GM21390 (cell line): ENCODE results near the gene CD247.

Source experiments
- ATAC-seq: cut with Tn5 transposase; IDR thresholded peaks from one replicate; pipeline ENCODE4 v1.9.1; 2021; ENCODE audit not compliant: unreplicated experiment

Gene CD247

DNA sequence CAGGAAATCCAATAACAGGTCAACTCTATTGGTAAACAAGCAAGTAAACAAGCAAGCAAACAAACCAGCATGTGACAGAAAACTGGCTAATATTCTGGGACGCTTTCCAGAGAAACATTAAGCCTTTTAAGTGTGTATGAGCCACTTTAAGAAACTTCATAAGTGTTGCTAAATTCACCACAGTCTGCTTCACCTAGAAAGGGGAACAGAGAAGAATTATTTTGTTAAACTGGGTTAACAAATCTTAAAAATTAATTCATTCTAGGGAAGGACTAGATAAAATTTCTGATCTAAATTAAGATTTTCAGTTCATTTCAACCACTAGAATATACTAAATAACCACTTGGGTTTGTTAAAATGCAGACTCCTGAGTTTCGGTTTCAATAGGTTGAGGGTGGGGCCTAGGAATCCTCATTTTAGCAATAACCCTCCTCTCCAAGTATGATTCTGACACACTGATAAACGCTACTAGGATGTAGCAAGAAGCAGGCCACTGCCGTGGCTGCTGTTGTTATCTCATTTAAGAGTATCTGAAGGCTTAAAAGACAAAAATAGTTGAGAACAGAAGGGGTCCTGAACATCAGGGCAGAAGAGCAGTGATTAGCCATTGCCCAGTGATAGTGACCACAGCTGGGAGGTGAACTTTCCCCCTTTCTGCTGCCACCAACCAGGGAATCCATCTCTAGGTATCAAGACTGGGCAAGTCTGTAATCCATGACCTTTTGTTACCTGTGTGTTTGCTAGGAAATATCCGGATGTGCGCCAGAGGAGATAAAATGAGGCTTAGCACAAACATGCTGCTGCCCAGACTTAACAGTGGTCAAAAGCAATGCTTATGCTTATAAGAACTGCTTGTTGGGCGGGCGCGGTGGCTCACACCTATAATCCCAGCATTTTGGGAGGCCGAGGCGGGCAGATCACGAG, 24.0 kb upstream of the CD247 start:
- ATAC-seq, result no peak

- ATAC-seq, result no peak
Observed at GRCh38 chr1:167541610-167542009, 23.3 kb upstream of the CD247 start.

GRCh38 chr1:167541003-167541402, 22.7 kb upstream of the CD247 start:
- no peak for ATAC-seq

- ATAC-seq, result no peak
Observed at GRCh38 chr1:167538657-167539056, 20.3 kb upstream of the CD247 start.

DNA sequence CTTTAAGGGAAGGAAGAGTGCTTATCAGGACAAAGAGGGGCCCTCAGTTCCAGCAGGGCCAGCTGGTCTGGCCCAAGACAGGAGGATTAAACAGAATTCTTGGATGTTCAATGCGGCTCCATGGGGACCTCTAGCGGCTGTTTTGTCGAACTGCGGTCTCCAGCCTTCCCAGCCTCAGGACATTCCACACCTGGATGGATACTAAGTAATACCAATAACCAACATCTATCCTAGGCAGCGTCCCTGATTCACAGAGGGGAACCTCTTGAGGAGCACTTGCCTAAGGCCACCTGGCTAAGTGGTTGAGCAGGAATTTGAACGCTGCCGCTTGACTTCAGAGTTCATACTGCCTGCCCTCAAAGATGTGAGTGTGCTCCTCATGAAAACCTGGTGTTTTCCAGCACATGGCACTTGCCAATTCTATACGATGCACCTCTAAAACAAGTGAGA, 15.5 kb upstream of the CD247 start:
- no peak for ATAC-seq

GRCh38 chr1:167532964-167533824, 14.9 kb upstream of the CD247 start:
- no peak for ATAC-seq

- no peak for ATAC-seq
Observed at GRCh38 chr1:167532375-167532774, 14.0 kb upstream of the CD247 start.

DNA sequence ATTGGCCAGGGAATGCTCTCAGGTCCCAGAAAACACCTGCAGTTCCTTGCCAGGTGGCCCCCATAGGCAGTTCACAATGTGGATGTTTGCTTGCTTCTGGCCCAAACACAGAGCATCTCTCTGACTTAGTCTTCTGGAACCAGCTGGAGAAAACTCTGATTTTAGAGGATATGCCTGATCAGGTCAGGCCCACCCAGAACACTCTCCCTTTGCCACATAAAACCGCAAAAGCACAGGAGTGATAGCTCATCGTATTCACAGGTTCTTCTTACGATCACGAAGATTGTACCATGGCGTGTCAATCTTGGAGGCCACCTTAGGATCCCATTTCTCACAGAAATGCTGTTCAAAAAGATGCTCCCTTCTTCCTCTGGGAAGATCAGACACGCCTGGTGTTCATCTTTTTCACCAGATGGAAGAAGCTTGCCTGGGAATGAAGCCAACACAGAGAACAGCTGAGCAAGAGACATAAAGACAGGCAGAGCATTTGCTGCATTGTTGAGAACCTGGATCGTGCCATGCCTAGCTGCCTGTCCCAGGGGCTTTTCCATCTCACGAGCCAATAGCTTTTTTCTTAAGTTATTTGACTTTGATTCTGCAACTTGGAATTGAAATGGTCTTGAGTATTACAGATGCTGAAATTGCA, 11.6 kb upstream of the CD247 start:
- ATAC-seq, result no peak

DNA sequence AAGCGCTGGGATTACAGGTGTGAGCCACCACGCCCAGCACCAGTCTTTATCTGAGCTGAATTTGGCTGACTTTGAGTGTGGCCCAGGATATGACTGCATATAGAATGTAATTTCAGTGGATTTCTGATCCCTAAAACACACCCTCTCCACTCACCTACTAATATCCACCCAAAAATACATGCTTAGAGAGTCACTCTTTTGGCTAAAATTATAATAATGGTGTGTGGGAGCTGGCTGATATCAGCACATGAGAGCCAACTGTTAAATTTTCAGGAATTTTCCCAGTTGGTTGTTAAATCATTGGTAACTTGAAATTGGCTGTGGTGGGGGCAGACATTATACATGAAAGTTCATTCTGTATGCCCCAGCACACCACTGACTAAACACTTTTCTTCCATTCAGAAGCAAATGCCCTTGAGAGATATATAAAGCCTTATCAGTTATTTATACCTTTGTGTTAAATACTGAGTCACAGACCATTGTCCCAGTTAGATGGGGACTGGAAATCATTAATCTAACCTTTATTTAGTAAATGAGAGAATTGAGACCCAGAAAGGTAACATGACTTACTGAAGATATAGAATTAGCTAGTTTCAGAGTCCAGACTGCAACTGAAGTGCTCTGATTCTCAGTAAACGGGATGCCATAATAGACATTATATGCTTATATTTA, 9.9 kb upstream of the CD247 start:
- ATAC-seq, result no peak

- ATAC-seq, result no peak
Observed at GRCh38 chr1:167526667-167527383, 8.5 kb upstream of the CD247 start.

DNA sequence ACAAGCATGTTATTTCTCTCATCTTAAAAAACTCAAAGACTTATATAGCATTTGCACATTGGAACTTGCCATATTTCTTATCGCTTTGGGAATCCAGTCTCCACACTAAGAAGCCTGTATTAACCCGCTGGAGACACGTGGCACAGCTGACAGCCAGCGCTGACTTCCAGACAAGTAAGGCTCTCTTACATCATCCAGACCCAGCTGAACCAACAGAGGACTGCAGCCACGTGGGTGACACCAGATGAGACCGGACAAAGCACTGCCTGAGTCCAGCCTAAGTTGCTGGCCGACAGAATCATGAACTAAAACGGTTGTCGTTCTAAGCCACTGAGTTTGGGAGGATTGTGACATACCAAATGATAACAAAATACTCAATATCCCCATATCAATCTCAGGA, 6.3 kb upstream of the CD247 start:
- ATAC-seq, result no peak

GRCh38 chr1:167522246-167522645, 3.9 kb upstream of the CD247 start:
- ATAC-seq, result no peak

- no peak for ATAC-seq
Observed at GRCh38 chr1:167520711-167521206, 2.4 kb upstream of the CD247 start.

- ATAC-seq, result no peak
Observed at GRCh38 chr1:167517535-167518330, 596 bp downstream of the CD247 start.

- no peak for ATAC-seq
Observed at GRCh38 chr1:167516404-167517388, 1.6 kb downstream of the CD247 start.

DNA sequence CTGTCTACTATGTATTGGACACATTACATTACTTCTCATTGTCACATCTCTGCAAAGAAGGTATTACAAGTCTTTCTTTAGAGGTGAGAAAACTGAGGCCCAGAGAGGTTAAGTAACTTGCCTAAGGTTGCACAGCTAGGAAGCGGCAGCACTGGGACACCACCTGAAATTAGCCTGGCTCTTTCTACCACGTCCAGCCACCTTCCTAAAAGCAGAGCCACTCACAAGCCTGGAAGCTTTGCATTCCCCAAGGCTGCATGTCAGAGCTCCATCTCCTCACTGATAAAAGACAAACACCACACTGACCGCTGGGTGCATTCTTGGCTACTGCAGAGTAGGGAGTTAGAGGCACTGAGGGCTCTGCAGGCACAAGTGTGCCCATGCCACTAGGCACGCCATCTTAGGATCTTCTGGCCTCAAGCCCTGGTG, 2.4 kb downstream of the CD247 start:
- no peak for ATAC-seq

- ATAC-seq, result no peak
Observed at GRCh38 chr1:167515461-167515860, 2.9 kb downstream of the CD247 start.

- no peak for ATAC-seq
Observed at GRCh38 chr1:167514288-167514687, 4.0 kb downstream of the CD247 start.
